ENCODE data around the gene CREB3L2. TPM values are rescaled to one million over a fixed set of nuclear protein-coding genes. Genes with fewer than 3 reads are reported as not detected.

CREB3L2 gene
- total RNA-seq, 1 experiment from 2014 or later: 41.2 TPM

- peaks cover 68% of the 10 kb centered on the region for H3K4me1 ChIP-seq (replicated peaks; ENCODE audit: insufficient read depth)
- no peak overlapping the region for H2AFZ ChIP-seq
- TF ChIP-seq, protein P1, sequence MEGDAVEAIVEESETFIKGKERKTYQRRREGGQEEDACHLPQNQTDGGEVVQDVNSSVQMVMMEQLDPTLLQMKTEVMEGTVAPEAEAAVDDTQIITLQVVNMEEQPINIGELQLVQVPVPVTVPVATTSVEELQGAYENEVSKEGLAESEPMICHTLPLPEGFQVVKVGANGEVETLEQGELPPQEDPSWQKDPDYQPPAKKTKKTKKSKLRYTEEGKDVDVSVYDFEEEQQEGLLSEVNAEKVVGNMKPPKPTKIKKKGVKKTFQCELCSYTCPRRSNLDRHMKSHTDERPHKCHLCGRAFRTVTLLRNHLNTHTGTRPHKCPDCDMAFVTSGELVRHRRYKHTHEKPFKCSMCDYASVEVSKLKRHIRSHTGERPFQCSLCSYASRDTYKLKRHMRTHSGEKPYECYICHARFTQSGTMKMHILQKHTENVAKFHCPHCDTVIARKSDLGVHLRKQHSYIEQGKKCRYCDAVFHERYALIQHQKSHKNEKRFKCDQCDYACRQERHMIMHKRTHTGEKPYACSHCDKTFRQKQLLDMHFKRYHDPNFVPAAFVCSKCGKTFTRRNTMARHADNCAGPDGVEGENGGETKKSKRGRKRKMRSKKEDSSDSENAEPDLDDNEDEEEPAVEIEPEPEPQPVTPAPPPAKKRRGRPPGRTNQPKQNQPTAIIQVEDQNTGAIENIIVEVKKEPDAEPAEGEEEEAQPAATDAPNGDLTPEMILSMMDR (conservative IDR thresholded peaks at IDR 0.05): no peak
- no peak for TF ChIP-seq EZH2 (IDR thresholded peaks at IDR 0.05; ENCODE audit: low read depth)
- peaks cover 37% of the 10 kb centered on the region for H3F3A ChIP-seq (ENCODE audit: insufficient read depth, low read depth)
- H3K36me3 ChIP-seq (ENCODE audit: low read depth): no peaks in the 10 kb centered on the region; the same call in 1 of the 2 replicates
- BruUV-seq (replicated peaks): no TSS peak
- ChIA-PET CTCF (interaction anchor here (0.6 to 1.5 kb wide), 2 partner anchors 33 to 60 kb away, joined by 4 to 5 read pairs; no protein-coding TSS in a partner anchor), POLR2A (ENCODE audit: unreplicated experiment) (interaction anchor here (0.7 kb wide), 1 partner anchor 206 kb away, joined by 3 read pairs; no protein-coding TSS in a partner anchor)
- peak overlapping the region; percentile 28 for H3K4me3 ChIP-seq
- DNase-seq: peak; percentile 22 to 94
- intact Hi-C loops (cut with micrococcal nuclease; ENCODE audit: unreplicated experiment): loop anchor here (1.0 kb wide), 1 partner anchor 9 kb away; no protein-coding TSS in a partner anchor
- peak overlapping the region; percentile 83 for H3K27ac ChIP-seq
- peaks cover 70% of the 10 kb centered on the region for H3K79me2 ChIP-seq (ENCODE audit: low read depth)
- peak overlapping the region; percentile 76 for H3K4me2 ChIP-seq
- H3K9me3 ChIP-seq (ENCODE audit: insufficient read depth, low read depth): no peaks in the 10 kb centered on the region
- H3K27me3 ChIP-seq (ENCODE audit: insufficient read depth, low read depth): no peaks in the 10 kb centered on the region
- no peaks in the 10 kb centered on the region for H4K20me1 ChIP-seq (ENCODE audit: insufficient read depth)
- no peaks in the 10 kb centered on the region for H3K9me2 ChIP-seq (ENCODE audit: insufficient read depth)
Observed at GRCh38 chr7:137962875-137963507, 38.9 kb downstream of the CREB3L2 start.

DNA sequence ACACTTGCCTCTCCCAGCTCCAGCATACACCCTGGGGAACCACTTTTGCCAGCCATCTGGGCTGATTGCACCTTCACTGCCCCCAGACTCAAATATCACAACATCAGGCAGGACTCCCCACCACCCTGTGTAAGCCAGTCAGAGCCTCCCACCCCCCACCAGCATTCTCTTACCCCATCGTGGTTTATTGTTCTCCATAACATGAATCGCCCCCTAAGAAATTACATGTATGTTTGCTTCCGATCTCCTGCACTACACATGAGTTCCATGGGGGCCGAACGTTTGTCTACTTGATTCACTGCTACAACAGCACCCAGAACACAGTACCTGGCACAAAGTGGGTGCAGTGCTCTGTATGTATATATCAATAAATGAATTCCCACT lies 39.4 kb downstream of the CREB3L2 start:
- no peaks in the 10 kb centered on the region for H4K20me1 ChIP-seq (ENCODE audit: insufficient read depth)
- intact Hi-C loops (cut with micrococcal nuclease; ENCODE audit: unreplicated experiment): no loop called here
- H3F3A ChIP-seq (ENCODE audit: insufficient read depth, low read depth): peaks cover 38% of the 10 kb centered on the region
- no peak for DNase-seq
- H3K36me3 ChIP-seq (ENCODE audit: low read depth): no peaks in the 10 kb centered on the region; the same call in 1 of the 2 replicates
- H3K4me1 ChIP-seq (replicated peaks; ENCODE audit: insufficient read depth): peaks cover 68% of the 10 kb centered on the region
- H2AFZ ChIP-seq: no peak overlapping the region
- no peaks in the 10 kb centered on the region for H3K9me2 ChIP-seq (ENCODE audit: insufficient read depth)
- ChIA-PET POLR2A (ENCODE audit: unreplicated experiment) (no interaction called here), CTCF (interaction anchor here (1.5 kb wide), 1 partner anchor 60 kb away, joined by 5 read pairs; no protein-coding TSS in a partner anchor)
- peak overlapping the region; percentile 83 for H3K27ac ChIP-seq
- TF ChIP-seq, protein P1 (conservative IDR thresholded peaks at IDR 0.05): no peak
- TF ChIP-seq EZH2 (IDR thresholded peaks at IDR 0.05; ENCODE audit: low read depth): no peak
- no peak overlapping the region for H3K4me3 ChIP-seq
- no TSS peak for BruUV-seq (replicated peaks)
- no peaks in the 10 kb centered on the region for H3K9me3 ChIP-seq (ENCODE audit: insufficient read depth, low read depth)
- H3K4me2 ChIP-seq: peak overlapping the region; percentile 76
- no peaks in the 10 kb centered on the region for H3K27me3 ChIP-seq (ENCODE audit: insufficient read depth, low read depth)
- H3K79me2 ChIP-seq (ENCODE audit: low read depth): peaks cover 71% of the 10 kb centered on the region

- Histone ChIP-seq H3K4me1 (replicated peaks; ENCODE audit: insufficient read depth) (peaks cover 74% of the 10 kb centered on the region), H3K9me2 (ENCODE audit: insufficient read depth) (no peaks in the 10 kb centered on the region), H3K9me3 (ENCODE audit: insufficient read depth, low read depth) (no peaks in the 10 kb centered on the region), H4K20me1 (ENCODE audit: insufficient read depth) (no peaks in the 10 kb centered on the region), H3K4me3 (no peak overlapping the region), H3K36me3 (ENCODE audit: low read depth) (no peaks in the 10 kb centered on the region; the same call in 1 of the 2 replicates), H3K27ac (no peak overlapping the region), H3K27me3 (ENCODE audit: insufficient read depth, low read depth) (no peaks in the 10 kb centered on the region), H2AFZ (no peak overlapping the region), H3F3A (ENCODE audit: insufficient read depth, low read depth) (peaks cover 38% of the 10 kb centered on the region), H3K4me2 (no peak overlapping the region), H3K79me2 (ENCODE audit: low read depth) (peaks cover 74% of the 10 kb centered on the region)
- BruUV-seq (replicated peaks): no TSS peak
- ChIA-PET CTCF (no interaction called here), POLR2A (ENCODE audit: unreplicated experiment) (no interaction called here)
- intact Hi-C loops (cut with micrococcal nuclease; ENCODE audit: unreplicated experiment): no loop called here
- no peak for DNase-seq
- no peak for TF ChIP-seq EZH2 (IDR thresholded peaks at IDR 0.05; ENCODE audit: low read depth)
- TF ChIP-seq, protein P1 (conservative IDR thresholded peaks at IDR 0.05): no peak
Observed at GRCh38 chr7:137961200-137962177, 40.4 kb downstream of the CREB3L2 start.

Data from PC-9 (cell line).